GM18517 (cell line): ENCODE results near the gene SLC8B1.

ENCODE experiments used
- ATAC-seq: cut with Tn5 transposase; IDR thresholded peaks from one replicate; pipeline ENCODE4 v1.9.1; 2021; ENCODE audit warnings: mild to moderate bottlenecking, moderate library complexity; ENCODE audit not compliant: unreplicated experiment

The SLC8B1 gene

GRCh38 chr12:113296557-113297213 is 38.2 kb downstream of the SLC8B1 start:
- no peak for ATAC-seq

GRCh38 chr12:113295886-113296556 is 38.9 kb downstream of the SLC8B1 start:
- ATAC-seq, result no peak

- ATAC-seq, result no peak
These were observed 41.8 kb downstream of the SLC8B1 start for GRCh38 chr12:113293100-113293499.

- no peak for ATAC-seq
These were observed 42.4 kb downstream of the SLC8B1 start for GRCh38 chr12:113292547-113292946.

- no peak for ATAC-seq
These were observed 42.8 kb downstream of the SLC8B1 start for GRCh38 chr12:113292091-113292490.

- no peak for ATAC-seq
These were observed 43.3 kb downstream of the SLC8B1 start for GRCh38 chr12:113291586-113291985.

GRCh38 chr12:113290506-113290905 is 44.4 kb downstream of the SLC8B1 start:
- no peak for ATAC-seq

- no peak for ATAC-seq
These were observed 45.5 kb downstream of the SLC8B1 start for GRCh38 chr12:113289361-113289760.

GRCh38 chr12:113287899-113288282 is 47.0 kb downstream of the SLC8B1 start:
- ATAC-seq, result no peak

- ATAC-seq, result no peak
These were observed 47.6 kb downstream of the SLC8B1 start for GRCh38 chr12:113287146-113287898.

GRCh38 chr12:113286712-113287111 is 48.2 kb downstream of the SLC8B1 start:
- no peak for ATAC-seq

- no peak for ATAC-seq
These were observed 49.0 kb downstream of the SLC8B1 start for GRCh38 chr12:113285679-113286610.

GRCh38 chr12:113284751-113285150 is 50.2 kb downstream of the SLC8B1 start:
- ATAC-seq, result no peak

GRCh38 chr12:113278633-113279032 is 56.3 kb downstream of the SLC8B1 start:
- no peak for ATAC-seq

GRCh38 chr12:113278141-113278540 is 56.8 kb downstream of the SLC8B1 start:
- ATAC-seq, result no peak

GRCh38 chr12:113277511-113277910 is 57.4 kb downstream of the SLC8B1 start:
- no peak for ATAC-seq

GRCh38 chr12:113276946-113277500 is 57.9 kb downstream of the SLC8B1 start:
- no peak for ATAC-seq

- ATAC-seq, result no peak
These were observed 58.6 kb downstream of the SLC8B1 start for GRCh38 chr12:113276306-113276705.

GRCh38 chr12:113274848-113275247 is 60.1 kb downstream of the SLC8B1 start:
- ATAC-seq, result no peak

- no peak for ATAC-seq
These were observed 61.7 kb downstream of the SLC8B1 start for GRCh38 chr12:113273053-113273725.
